Tibial nerve (tissue), 4 donors: Measurements from ENCODE around the gene RIMS4. TPM values are rescaled to one million over a fixed set of nuclear protein-coding genes. Genes with fewer than 3 reads are reported as not detected.

ENCODE experiments used
- DNase-seq, 2 donors: peaks; one replicate each; pipeline ENCODE4 v3.0.0-alpha.2; 2019; ENCODE audit warnings: low spot score in 2 of 2
- H3K27ac ChIP-seq, 4 donors: fragments of 200-600 bp; sonication (generic) in 3 of 4; one replicate each; pipeline ENCODE4 v1.5.1; 2017 to 2019; ENCODE audit warnings: mild to moderate bottlenecking in 1 of 4
- H3K27me3 ChIP-seq, 2 donors: fragments of 200-600 bp; sonication (generic) in 1 of 2; one replicate each; pipeline versions ENCODE4 v1.5.1 to v1.6.0; 2017 to 2019
- H3K36me3 ChIP-seq, 3 donors: fragments of 200-600 bp; sonication (generic); one replicate each; pipeline ENCODE4 v1.5.1; 2018 to 2019
- H3K4me1 ChIP-seq, 4 donors: fragments of 200-600 bp; sonication (generic) in 3 of 4; one replicate each; pipeline ENCODE4 v1.5.1; 2017 to 2019
- H3K4me3 ChIP-seq, 4 donors: fragments of 200-600 bp; sonication (generic) in 3 of 4; one replicate each; pipeline ENCODE4 v1.5.1; 2017 to 2019; ENCODE audit warnings: mild to moderate bottlenecking in 1 of 4, moderate library complexity in 1 of 4
- H3K9me3 ChIP-seq, 4 donors: fragments of 200-600 bp; sonication (generic) in 3 of 4; one replicate each; pipeline ENCODE4 v1.5.1; 2017 to 2019
- EP300 ChIP-seq, 2 donors: sonication (generic); formaldehyde crosslinking; IDR thresholded peaks; one replicate each; pipeline ENCODE4 v1.6.1; 2017; ENCODE audit warnings: antibody characterized with exemption in 2 of 2, mild to moderate bottlenecking in 1 of 2
- POLR2A ChIP-seq, 2 donors: fragments of 450-650 bp; IDR thresholded peaks; one replicate each; pipeline ENCODE4 v1.6.1; 2017; ENCODE audit warnings: antibody characterized with exemption in 2 of 2, mild to moderate bottlenecking in 2 of 2, moderate library complexity in 2 of 2
- WGBS, 2 donors: methylation state at CpG; one replicate each; pipeline ENCODE4 v1.1.5; 2018; 5-methylcytosine and 5-hydroxymethylcytosine counted together
- total RNA-seq, 4 donors: library from RNA; depleted of rRNA; stranded (reverse); fragments of >200 nt; gene quantifications; one replicate each; pipeline ENCODE4 v1.1.0, GENCODE V29; 2016
- TF ChIP-seq, protein P1 (sequence below), 5 experiments: fragments of 200-600 bp in 3 of 5; fragments of 450-650 bp in 2 of 5; sonication (generic) in 3 of 5; IDR thresholded peaks; one replicate each; pipeline ENCODE4 v1.5.1; 2016 to 2019; ENCODE audit warnings: antibody characterized with exemption in 5 of 5, mild to moderate bottlenecking in 3 of 5, moderate library complexity in 2 of 5

Gene RIMS4
- total RNA-seq, 4 donors from 2014 or later, result 0.21 to 4.7 (median 1.7) TPM

DNA sequence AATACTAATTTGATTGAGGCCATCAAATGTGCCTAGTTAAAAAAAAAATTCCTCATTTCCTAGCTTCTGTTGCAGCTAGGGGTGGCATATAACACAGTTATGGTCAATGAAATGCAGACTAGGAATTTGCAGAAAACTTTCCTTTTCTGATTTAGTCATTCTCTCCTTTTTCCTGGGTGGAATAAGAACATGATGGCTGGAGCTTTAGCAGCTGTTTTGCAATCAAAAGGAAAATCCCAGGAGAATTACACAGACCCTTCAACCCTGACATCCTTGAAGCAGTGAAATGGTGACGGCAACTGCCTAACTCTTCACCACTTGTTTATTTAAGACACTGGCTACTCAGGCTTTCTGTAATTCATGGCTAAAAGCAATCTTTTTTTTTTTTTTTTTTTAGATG, 23.1 kb upstream of the RIMS4 start:
- peaks cover 0 to 7% of the 10 kb centered on the region in 2 donors for H3K27me3 ChIP-seq
- no peak overlapping the region for H3K27ac ChIP-seq
- TF ChIP-seq, protein P1, sequence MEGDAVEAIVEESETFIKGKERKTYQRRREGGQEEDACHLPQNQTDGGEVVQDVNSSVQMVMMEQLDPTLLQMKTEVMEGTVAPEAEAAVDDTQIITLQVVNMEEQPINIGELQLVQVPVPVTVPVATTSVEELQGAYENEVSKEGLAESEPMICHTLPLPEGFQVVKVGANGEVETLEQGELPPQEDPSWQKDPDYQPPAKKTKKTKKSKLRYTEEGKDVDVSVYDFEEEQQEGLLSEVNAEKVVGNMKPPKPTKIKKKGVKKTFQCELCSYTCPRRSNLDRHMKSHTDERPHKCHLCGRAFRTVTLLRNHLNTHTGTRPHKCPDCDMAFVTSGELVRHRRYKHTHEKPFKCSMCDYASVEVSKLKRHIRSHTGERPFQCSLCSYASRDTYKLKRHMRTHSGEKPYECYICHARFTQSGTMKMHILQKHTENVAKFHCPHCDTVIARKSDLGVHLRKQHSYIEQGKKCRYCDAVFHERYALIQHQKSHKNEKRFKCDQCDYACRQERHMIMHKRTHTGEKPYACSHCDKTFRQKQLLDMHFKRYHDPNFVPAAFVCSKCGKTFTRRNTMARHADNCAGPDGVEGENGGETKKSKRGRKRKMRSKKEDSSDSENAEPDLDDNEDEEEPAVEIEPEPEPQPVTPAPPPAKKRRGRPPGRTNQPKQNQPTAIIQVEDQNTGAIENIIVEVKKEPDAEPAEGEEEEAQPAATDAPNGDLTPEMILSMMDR (IDR thresholded peaks at IDR 0.05), result no peak
- TF ChIP-seq POLR2A (IDR thresholded peaks at IDR 0.05) (no peak), EP300 (IDR thresholded peaks at IDR 0.05) (no peak)
- DNase-seq, result no peak
- H3K36me3 ChIP-seq, result no peaks in the 10 kb centered on the region
- H3K9me3 ChIP-seq, result peaks cover 0 to 29% (median 0%) of the 10 kb centered on the region in 4 donors
- H3K4me1 ChIP-seq, result no peaks in the 10 kb centered on the region
- WGBS, 2 donors, result 85 to 89% methylated on average over 1 of the region's 1 CpG
- H3K4me3 ChIP-seq, result no peak overlapping the region

DNA sequence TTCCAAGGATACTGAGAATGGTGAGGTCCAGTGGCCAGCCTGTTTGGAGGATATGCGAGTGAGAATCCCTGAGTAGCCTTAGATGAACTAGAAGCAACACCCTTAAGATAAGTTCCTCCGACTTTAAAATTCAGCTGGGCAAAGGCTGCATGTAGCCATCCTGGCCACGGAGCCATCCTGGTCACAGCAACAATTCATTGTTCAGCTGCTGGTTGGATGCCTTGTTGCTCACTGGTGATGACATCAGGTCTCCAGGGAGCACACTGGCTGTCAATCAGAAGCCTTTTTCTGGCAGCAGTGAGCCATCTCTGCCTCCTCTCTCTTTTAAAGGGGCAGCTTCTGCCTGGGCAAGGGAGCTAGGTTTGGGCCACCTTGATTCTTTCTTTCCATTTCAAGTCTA, 22.4 kb upstream of the RIMS4 start:
- Histone ChIP-seq H3K4me3 (no peak overlapping the region), H3K36me3 (no peaks in the 10 kb centered on the region), H3K9me3 (peaks cover 0 to 23% (median 0%) of the 10 kb centered on the region in 4 donors), H3K27me3 (peaks cover 0 to 8% of the 10 kb centered on the region in 2 donors), H3K27ac (no peak overlapping the region), H3K4me1 (no peaks in the 10 kb centered on the region)
- 46 to 51% methylated on average over 3 of the region's 3 CpGs for WGBS, 2 donors
- TF ChIP-seq, protein P1 (IDR thresholded peaks at IDR 0.05), result no peak
- no peak for TF ChIP-seq EP300 (IDR thresholded peaks at IDR 0.05)
- no peak for TF ChIP-seq POLR2A (IDR thresholded peaks at IDR 0.05)
- DNase-seq, result no peak

DNA sequence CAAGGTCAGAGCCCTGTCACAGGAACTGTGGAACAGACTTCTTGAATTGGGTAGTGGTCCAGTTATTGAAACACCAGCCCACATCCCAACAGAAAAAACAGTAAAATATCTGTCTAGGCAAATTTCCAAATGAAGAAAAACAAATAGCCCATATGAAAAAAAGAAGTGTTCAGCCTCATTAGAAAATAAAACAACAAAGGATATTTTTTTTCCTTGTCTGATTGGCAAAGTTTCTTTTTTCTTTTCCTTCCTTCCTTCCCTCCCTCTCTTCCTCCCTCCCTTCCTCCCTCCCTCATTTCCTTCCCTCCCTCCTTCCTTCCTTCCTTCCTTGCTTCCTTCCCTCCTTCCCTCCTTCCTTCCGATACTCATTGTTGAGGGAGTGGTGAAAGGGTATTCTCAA, 20.6 kb upstream of the RIMS4 start:
- peaks cover 0 to 23% (median 0%) of the 10 kb centered on the region in 4 donors for H3K9me3 ChIP-seq
- 78 to 79% methylated on average over 1 of the region's 1 CpG for WGBS, 2 donors
- no peak overlapping the region for H3K27ac ChIP-seq
- H3K36me3 ChIP-seq, result no peaks in the 10 kb centered on the region
- no peaks in the 10 kb centered on the region for H3K4me1 ChIP-seq
- no peak overlapping the region for H3K4me3 ChIP-seq
- peaks cover 0 to 8% of the 10 kb centered on the region in 2 donors for H3K27me3 ChIP-seq
- DNase-seq, result no peak
- TF ChIP-seq EP300 (IDR thresholded peaks at IDR 0.05) (no peak), POLR2A (IDR thresholded peaks at IDR 0.05) (no peak)
- TF ChIP-seq, protein P1 (IDR thresholded peaks at IDR 0.05), result no peak

DNA sequence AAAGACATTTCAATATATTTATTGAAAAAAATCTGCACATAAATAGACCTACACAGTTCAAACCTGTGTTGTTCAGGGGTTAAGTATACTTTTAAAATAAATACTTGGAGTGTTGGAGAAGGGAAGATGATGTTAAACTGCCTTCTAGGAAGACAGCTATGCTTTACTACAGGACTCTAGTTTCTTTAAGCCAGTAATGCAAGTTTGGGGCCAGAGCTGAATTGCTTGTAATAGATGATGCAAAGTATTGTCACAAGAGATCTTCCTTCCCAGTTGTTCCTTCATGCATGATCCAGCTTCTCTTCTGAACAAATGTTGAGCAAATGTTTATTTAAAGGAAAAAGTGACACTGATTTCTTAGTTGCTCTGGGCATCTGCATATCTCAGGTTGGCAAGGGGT, 20.2 kb upstream of the RIMS4 start:
- no peaks in the 10 kb centered on the region for H3K4me1 ChIP-seq
- no peak overlapping the region for H3K4me3 ChIP-seq
- TF ChIP-seq, protein P1 (IDR thresholded peaks at IDR 0.05), result no peak
- TF ChIP-seq EP300 (IDR thresholded peaks at IDR 0.05) (no peak), POLR2A (IDR thresholded peaks at IDR 0.05) (no peak)
- peaks cover 0 to 8% of the 10 kb centered on the region in 2 donors for H3K27me3 ChIP-seq
- H3K36me3 ChIP-seq, result no peaks in the 10 kb centered on the region
- H3K9me3 ChIP-seq, result peaks cover 0 to 23% (median 0%) of the 10 kb centered on the region in 4 donors
- DNase-seq, result no peak
- H3K27ac ChIP-seq, result no peak overlapping the region

DNA sequence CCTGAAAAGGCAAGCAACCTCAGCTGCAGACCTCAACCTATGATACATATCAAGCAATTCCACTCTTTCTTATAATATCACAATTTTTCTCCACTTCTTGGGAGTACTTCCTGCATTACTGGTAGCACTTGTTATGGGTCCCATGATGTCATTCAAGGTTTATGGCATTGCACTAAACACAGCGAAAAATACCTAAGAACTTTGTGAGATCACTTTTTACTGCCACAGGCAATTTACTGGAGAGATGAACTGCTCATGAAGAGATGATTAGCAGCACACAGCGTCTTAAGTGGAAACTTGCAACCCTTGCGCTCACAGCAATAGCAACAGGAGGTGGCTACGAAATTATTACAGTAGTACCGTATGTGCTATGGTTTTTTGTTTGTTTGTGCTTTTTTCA, 19.3 kb upstream of the RIMS4 start:
- peaks cover 0 to 8% of the 10 kb centered on the region in 2 donors for H3K27me3 ChIP-seq
- H3K27ac ChIP-seq, result no peak overlapping the region
- WGBS, 2 donors, result 58 to 74% methylated on average over 5 of the region's 5 CpGs
- no peaks in the 10 kb centered on the region for H3K36me3 ChIP-seq
- no peak for TF ChIP-seq POLR2A (IDR thresholded peaks at IDR 0.05)
- TF ChIP-seq, protein P1 (IDR thresholded peaks at IDR 0.05), result no peak
- no peak for TF ChIP-seq EP300 (IDR thresholded peaks at IDR 0.05)
- no peaks in the 10 kb centered on the region for H3K4me1 ChIP-seq
- H3K9me3 ChIP-seq, result peaks cover 0 to 23% (median 0%) of the 10 kb centered on the region in 4 donors
- H3K4me3 ChIP-seq, result no peak overlapping the region
- no peak for DNase-seq
